H9 (cell line): Measurements from ENCODE around the gene JAKMIP3. TPM values are rescaled to one million over a fixed set of nuclear protein-coding genes. Genes with fewer than 3 reads are reported as not detected.

Experiments used
- DNase-seq: peaks from one replicate; pipeline ENCODE4 v3.0.0-alpha.2; 2017
- H2AFZ ChIP-seq: one replicate; pipeline ENCODE4 v1.6.1; 2013; ENCODE audit warnings: mild to moderate bottlenecking, low read length, control low read depth, moderate library complexity
- H2AK5ac ChIP-seq: 2 replicates; pipeline ENCODE4 v1.6.1; 2013; ENCODE audit warnings: low read length, control low read depth, mixed read lengths; ENCODE audit not compliant: insufficient read length
- H2BK120ac ChIP-seq: one replicate; pipeline ENCODE4 v1.6.1; 2013; ENCODE audit warnings: low read depth, mild to moderate bottlenecking, low read length, control low read depth, inconsistent platforms; ENCODE audit not compliant: poor library complexity, severe bottlenecking
- H2BK12ac ChIP-seq: 2 replicates; pipeline ENCODE4 v1.6.1; 2013; ENCODE audit warnings: low read length, control low read depth, mixed read lengths, low read depth; ENCODE audit not compliant: insufficient read length
- H2BK15ac ChIP-seq: 2 replicates; pipeline ENCODE4 v1.6.1; 2013; ENCODE audit warnings: low read depth, low read length, control low read depth
- H2BK20ac ChIP-seq: one replicate; pipeline ENCODE4 v1.6.1; 2013; ENCODE audit warnings: low read depth, mild to moderate bottlenecking, low read length, control low read depth, inconsistent platforms; ENCODE audit not compliant: poor library complexity, severe bottlenecking
- H2BK5ac ChIP-seq: 2 replicates; pipeline ENCODE4 v1.6.1; 2013; ENCODE audit warnings: low read length, control low read depth, mixed read lengths; ENCODE audit not compliant: insufficient read length
- H3K14ac ChIP-seq: 2 replicates; pipeline ENCODE4 v1.6.1; 2013; ENCODE audit warnings: low read length, control low read depth; ENCODE audit not compliant: insufficient read depth
- H3K18ac ChIP-seq: 2 replicates; pipeline ENCODE4 v1.6.1; 2013; ENCODE audit warnings: low read depth, mild to moderate bottlenecking, mixed read lengths, low read length, control low read depth; ENCODE audit not compliant: insufficient read length
- H3K23ac ChIP-seq: 2 replicates; pipeline ENCODE4 v1.6.1; 2013; ENCODE audit warnings: low read length, control low read depth, mixed read lengths, low read depth; ENCODE audit not compliant: insufficient read length
- H3K23me2 ChIP-seq: 2 replicates; pipeline ENCODE4 v1.6.1; 2013; ENCODE audit warnings: low read depth, mild to moderate bottlenecking, mixed read lengths, low read length, control low read depth; ENCODE audit not compliant: insufficient read length, poor library complexity, severe bottlenecking
- H3K27ac ChIP-seq: 2 replicates; pipeline ENCODE4 v1.5.1; 2013; ENCODE audit warnings: low read length, control low read depth, mixed read lengths, low read depth; ENCODE audit not compliant: insufficient read length
- H3K27me3 ChIP-seq: 2 replicates; pipeline ENCODE4 v1.6.1; 2013; ENCODE audit warnings: low read length, control low read depth, inconsistent platforms; ENCODE audit not compliant: insufficient read depth
- H3K4ac ChIP-seq: 2 replicates; pipeline ENCODE4 v1.6.1; 2013; ENCODE audit warnings: low read depth, mild to moderate bottlenecking, control low read depth, inconsistent platforms, low read length, moderate library complexity
- H3K4me1 ChIP-seq: 2 replicates; pipeline ENCODE4 v1.6.1; 2013; ENCODE audit warnings: low read length, control low read depth, inconsistent platforms; ENCODE audit not compliant: insufficient read depth
- H3K4me2 ChIP-seq: 2 replicates; pipeline ENCODE4 v1.6.1; 2013; ENCODE audit warnings: low read length, control low read depth, mixed read lengths; ENCODE audit not compliant: insufficient read length, insufficient read depth
- H3K56ac ChIP-seq: 2 replicates; pipeline ENCODE4 v1.6.1; 2013; ENCODE audit warnings: low read depth, mild to moderate bottlenecking, mixed read lengths, low read length, control low read depth; ENCODE audit not compliant: insufficient read length
- H3K79me1 ChIP-seq: 2 replicates; pipeline ENCODE4 v1.6.1; 2013; ENCODE audit warnings: low read depth, mild to moderate bottlenecking, moderate library complexity, low read length, control low read depth, inconsistent platforms; ENCODE audit not compliant: insufficient read depth, poor library complexity, severe bottlenecking
- H3K79me2 ChIP-seq: 2 replicates; pipeline ENCODE4 v1.6.1; 2013; ENCODE audit warnings: low read length, control low read depth, inconsistent platforms; ENCODE audit not compliant: insufficient read depth
- H3K9ac ChIP-seq: 2 replicates; pipeline ENCODE4 v1.6.1; 2013; ENCODE audit warnings: low read length, control low read depth, mixed read lengths; ENCODE audit not compliant: insufficient read length; ENCODE audit errors: extremely low read depth
- H3K9me3 ChIP-seq: one replicate; pipeline ENCODE4 v1.6.1; 2013; ENCODE audit warnings: low read depth, low read length, inconsistent platforms; ENCODE audit not compliant: control insufficient read depth
- H3T11ph ChIP-seq: one replicate; pipeline ENCODE4 v1.6.1; 2013; ENCODE audit warnings: mild to moderate bottlenecking, low read length, control low read depth, inconsistent platforms
- H4K20me1 ChIP-seq: one replicate; pipeline ENCODE4 v1.6.1; 2013; ENCODE audit not compliant: control insufficient read depth, insufficient read length, insufficient read depth
- H4K5ac ChIP-seq: 2 replicates; pipeline ENCODE4 v1.6.1; 2013; ENCODE audit warnings: low read depth, mild to moderate bottlenecking, mixed read lengths, low read length, control low read depth; ENCODE audit not compliant: insufficient read length
- H4K8ac ChIP-seq: replicated peaks from 2 replicates; pipeline ENCODE4 v1.6.1; 2013; ENCODE audit warnings: low read length, control low read depth, mixed read lengths, low read depth; ENCODE audit not compliant: insufficient read length
- H4K91ac ChIP-seq: 2 replicates; pipeline ENCODE4 v1.6.1; 2013; ENCODE audit warnings: low read depth, mild to moderate bottlenecking, moderate library complexity, mixed read lengths, low read length, control low read depth; ENCODE audit not compliant: insufficient read length
- H3K27ac Mint-ChIP-seq, 3 experiments: 2 replicates in 2 of 3; 3 replicates in 1 of 3; pipeline ENCODE4 v1.8.0; 2020 to 2021; ENCODE audit warnings: mixed read lengths in 3 of 3, mild to moderate bottlenecking in 1 of 3, moderate library complexity in 1 of 3
- H3K27me3 Mint-ChIP-seq: 2 replicates; pipeline ENCODE4 v1.8.0; 2021; ENCODE audit warnings: low read depth, mild to moderate bottlenecking, moderate library complexity, mixed read lengths
- H3K36me3 Mint-ChIP-seq, 3 experiments: 2 replicates in 2 of 3; 3 replicates in 1 of 3; pipeline ENCODE4 v1.8.0; 2020 to 2021; ENCODE audit warnings: low read depth in 3 of 3, mixed read lengths in 3 of 3; ENCODE audit not compliant: insufficient read depth in 1 of 3
- H3K4me1 Mint-ChIP-seq, 2 experiments: 2 replicates each; pipeline ENCODE4 v1.8.0; 2020; ENCODE audit warnings: mixed read lengths in 2 of 2
- H3K4me3 Mint-ChIP-seq, 2 experiments: 2 replicates in 1 of 2; 3 replicates in 1 of 2; pipeline ENCODE4 v1.8.0; 2020 to 2021; ENCODE audit warnings: mild to moderate bottlenecking in 2 of 2, mixed read lengths in 2 of 2, moderate library complexity in 1 of 2
- H3K9me3 Mint-ChIP-seq, 2 experiments: 2 replicates in 1 of 2; 3 replicates in 1 of 2; pipeline ENCODE4 v1.8.0; 2020; ENCODE audit warnings: mild to moderate bottlenecking in 2 of 2, mixed read lengths in 2 of 2, moderate library complexity in 1 of 2
- WGBS: extraction: QIAGEN DNeasy Blood & Tissue Kit; methylation state at CpG from one replicate; pipeline ENCODE4 v1.1.7; 2013; ENCODE audit warnings: missing lambda C conversion rate, low lambda C conversion rate, mixed read lengths; ENCODE audit not compliant: insufficient read length; ENCODE audit errors: extremely low coverage; 5-methylcytosine and 5-hydroxymethylcytosine counted together
- total RNA-seq: library from RNA; stranded (reverse); gene quantifications from 2 replicates; pipeline ENCODE4 v1.2.1, GENCODE V29; 2021
- TF ChIP-seq, protein P1 (sequence below): fragments of 200-600 bp; sonication (generic); conservative IDR thresholded peaks from 3 replicates; pipeline ENCODE4 v1.8.0; 2021; ENCODE audit warnings: antibody characterized with exemption, mild to moderate bottlenecking

The JAKMIP3 gene
- total RNA-seq, 1 experiment from 2014 or later = 0.50 TPM

DNA sequence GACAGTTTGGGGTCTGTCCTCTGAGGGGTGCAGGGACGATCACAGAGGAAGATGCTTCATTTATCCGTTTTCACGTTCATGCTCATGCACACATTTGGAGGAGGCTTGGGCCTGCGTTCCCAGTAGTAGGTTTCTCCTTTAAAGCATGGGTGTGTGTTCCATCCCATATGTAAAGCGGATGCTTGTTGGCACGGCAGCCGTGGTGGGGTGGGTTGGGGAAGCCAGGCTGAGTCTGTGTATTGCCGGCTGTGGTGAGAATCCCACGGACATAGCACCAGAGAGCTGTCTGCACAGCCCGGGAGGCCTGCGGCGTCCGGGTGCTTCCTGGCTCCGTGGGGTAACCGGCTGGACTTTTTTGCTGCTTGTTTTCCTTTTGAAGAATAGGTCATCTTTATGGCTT lies 440 bp downstream of the JAKMIP3 start:
- Histone ChIP-seq H2BK20ac (no peak overlapping the region), H2BK120ac (no peak overlapping the region), H2AK5ac (no peak overlapping the region), H2AFZ (no peak overlapping the region), H2BK15ac (no peak overlapping the region), H4K8ac (no peak overlapping the region), H3K27me3 (no peaks in the 10 kb centered on the region), H3K4me1 (peaks cover 2% of the 10 kb centered on the region; the same call in 1 of the 2 replicates), H2BK12ac (no peak overlapping the region), H3K56ac (no peak overlapping the region), H3K23me2 (no peaks in the 10 kb centered on the region), H3K9ac (no peak overlapping the region), H3K14ac (0 out of 2 replicates have a peak overlapping the region, but pooled peaks have one; percentile 31), H4K20me1 (no peaks in the 10 kb centered on the region), H3K4me2 (peak overlapping the region; percentile 43), H3T11ph (no peak overlapping the region), H4K5ac (no peak overlapping the region), H3K9me3 (no peaks in the 10 kb centered on the region), H3K79me2 (no peaks in the 10 kb centered on the region), H3K27ac (no peak overlapping the region), H3K4ac (no peak overlapping the region), H4K91ac (no peak overlapping the region), H3K23ac (no peak overlapping the region), H3K18ac (no peak overlapping the region), H2BK5ac (no peak overlapping the region), H3K79me1 (no peaks in the 10 kb centered on the region)
- DNase-seq = no peak
- no CpG with 5 or more reads among the region's 15 CpGs for whole genome bisulfite sequencing
- TF ChIP-seq, protein P1, sequence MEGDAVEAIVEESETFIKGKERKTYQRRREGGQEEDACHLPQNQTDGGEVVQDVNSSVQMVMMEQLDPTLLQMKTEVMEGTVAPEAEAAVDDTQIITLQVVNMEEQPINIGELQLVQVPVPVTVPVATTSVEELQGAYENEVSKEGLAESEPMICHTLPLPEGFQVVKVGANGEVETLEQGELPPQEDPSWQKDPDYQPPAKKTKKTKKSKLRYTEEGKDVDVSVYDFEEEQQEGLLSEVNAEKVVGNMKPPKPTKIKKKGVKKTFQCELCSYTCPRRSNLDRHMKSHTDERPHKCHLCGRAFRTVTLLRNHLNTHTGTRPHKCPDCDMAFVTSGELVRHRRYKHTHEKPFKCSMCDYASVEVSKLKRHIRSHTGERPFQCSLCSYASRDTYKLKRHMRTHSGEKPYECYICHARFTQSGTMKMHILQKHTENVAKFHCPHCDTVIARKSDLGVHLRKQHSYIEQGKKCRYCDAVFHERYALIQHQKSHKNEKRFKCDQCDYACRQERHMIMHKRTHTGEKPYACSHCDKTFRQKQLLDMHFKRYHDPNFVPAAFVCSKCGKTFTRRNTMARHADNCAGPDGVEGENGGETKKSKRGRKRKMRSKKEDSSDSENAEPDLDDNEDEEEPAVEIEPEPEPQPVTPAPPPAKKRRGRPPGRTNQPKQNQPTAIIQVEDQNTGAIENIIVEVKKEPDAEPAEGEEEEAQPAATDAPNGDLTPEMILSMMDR = no peak
- H3K27ac Mint-ChIP-seq = peak overlapping the region in 2 of 3 experiments; percentile 16 to 87; a peak in 2 of 7 replicates
- peak overlapping the region; percentile 49 to 73 for H3K4me3 Mint-ChIP-seq
- peaks cover 12% of the 10 kb centered on the region for H3K27me3 Mint-ChIP-seq
- peaks cover 0 to 3% of the 10 kb centered on the region in 2 experiments; a peak in 3 of 5 replicates for H3K9me3 Mint-ChIP-seq
- H3K36me3 Mint-ChIP-seq = peaks cover 0 to 5% (median 0%) of the 10 kb centered on the region in 3 experiments; a peak in 2 of 7 replicates
- peaks cover 23 to 26% of the 10 kb centered on the region in 2 experiments for H3K4me1 Mint-ChIP-seq
